ENCODE measurements around the gene RMND5B. TPM values are rescaled to one million over a fixed set of nuclear protein-coding genes. Genes with fewer than 3 reads are reported as not detected.
"Not testable (repeated sequence)": the region's sequence is repeated elsewhere in the genome, so short reads cannot be mapped to it uniquely, and the experiment has no call there.

The RMND5B gene
- total and polyA plus RNA-seq, 8 donors, result 12.1 to 29.8 (median 18.1) TPM

- H3K27me3 ChIP-seq, result no peaks in the 10 kb centered on the region
- WGBS, 2 donors, result 73 to 77% methylated on average over 8 of the region's 8 CpGs
- H3K27ac ChIP-seq, result no peak overlapping the region
- DNase-seq (no peak), FAIRE-seq (no peak), ATAC-seq (no peak)
- H3K36me3 ChIP-seq, result no peaks in the 10 kb centered on the region
- no peak for TF ChIP-seq CTCF (IDR thresholded peaks at IDR 0.05)
- no peak overlapping the region for H3K4me3 ChIP-seq
- no peaks in the 10 kb centered on the region for H3K9me3 ChIP-seq
- intact Hi-C loops (cut with DNase I), result no loop called here
- no peaks in the 10 kb centered on the region for H3K4me1 ChIP-seq
Measured at GRCh38 chr5:178193251-178193809, 62.5 kb downstream of the RMND5B start.

GRCh38 chr5:178194026-178194425 lies 63.2 kb downstream of the RMND5B start:
- DNase-seq (no peak), ATAC-seq (no peak), FAIRE-seq (no peak)
- intact Hi-C loops (cut with DNase I), result no loop called here
- Histone ChIP-seq H3K4me3 (no peak overlapping the region), H3K9me3 (no peaks in the 10 kb centered on the region), H3K27ac (no peak overlapping the region), H3K4me1 (no peaks in the 10 kb centered on the region), H3K36me3 (no peaks in the 10 kb centered on the region), H3K27me3 (no peaks in the 10 kb centered on the region)
- WGBS, 2 donors, result 41 to 48% methylated on average over 7 of the region's 7 CpGs
- TF ChIP-seq CTCF (IDR thresholded peaks at IDR 0.05), result no peak

- H3K36me3 ChIP-seq, result no peaks in the 10 kb centered on the region
- intact Hi-C loops (cut with DNase I), result no loop called here
- WGBS, 2 donors, result 69% methylated on average over 7 of the region's 7 CpGs
- TF ChIP-seq CTCF (IDR thresholded peaks at IDR 0.05), result no peak
- no peak overlapping the region for H3K27ac ChIP-seq
- H3K27me3 ChIP-seq, result no peaks in the 10 kb centered on the region
- no peak overlapping the region for H3K4me3 ChIP-seq
- no peak for FAIRE-seq
- no peak for DNase-seq
- no peak for ATAC-seq
- H3K4me1 ChIP-seq, result no peaks in the 10 kb centered on the region
- no peaks in the 10 kb centered on the region for H3K9me3 ChIP-seq
Measured at GRCh38 chr5:178196281-178196812, 65.5 kb downstream of the RMND5B start.

- 65 to 67% methylated on average over 8 of the region's 8 CpGs for WGBS, 2 donors
- peak in 2 of 4 donors; percentile 12 to 17 for TF ChIP-seq CTCF (IDR thresholded peaks at IDR 0.05)
- Histone ChIP-seq H3K36me3 (no peaks in the 10 kb centered on the region), H3K4me3 (no peak overlapping the region), H3K4me1 (no peaks in the 10 kb centered on the region), H3K27me3 (no peaks in the 10 kb centered on the region), H3K9me3 (no peaks in the 10 kb centered on the region), H3K27ac (no peak overlapping the region)
- intact Hi-C loops (cut with DNase I), result no loop called here
- ATAC-seq (peak in 3 of 4 donors; percentile 31 to 66 (median 47)), DNase-seq (no peak), FAIRE-seq (no peak)
Measured at GRCh38 chr5:178196986-178197385, 66.2 kb downstream of the RMND5B start.

- WGBS, 2 donors, result 73 to 80% methylated on average over 11 of the region's 11 CpGs
- H3K27me3 ChIP-seq; H3K4me3 ChIP-seq; H3K36me3 ChIP-seq; DNase-seq; H3K4me1 ChIP-seq; intact Hi-C loops (cut with DNase I); FAIRE-seq; H3K9me3 ChIP-seq; H3K27ac ChIP-seq; ATAC-seq: not testable (repeated sequence)
Measured at GRCh38 chr5:178198151-178198550, 67.3 kb downstream of the RMND5B start.

Data from pancreas (tissue), 10 donors.